Stomach (tissue), 9 donors: Measurements from ENCODE around the gene MYO3B. TPM values are rescaled to one million over a fixed set of nuclear protein-coding genes. Genes with fewer than 3 reads are reported as not detected.

Source experiments
- DNase-seq, 2 donors: peaks; one replicate each; pipeline versions ENCODE4 v3.0.0 to v3.0.0-alpha.2; 2013 to 2019
- H3K27ac ChIP-seq, 5 donors: fragments of 200-600 bp in 4 of 5; sonication (generic) in 4 of 5; one replicate each; pipeline ENCODE4 v1.5.1; 2013 to 2019; ENCODE audit warnings: mild to moderate bottlenecking in 1 of 5, moderate library complexity in 1 of 5
- H3K27me3 ChIP-seq, 3 donors: fragments of 200-600 bp; sonication (generic); one replicate each; pipeline ENCODE4 v1.5.1; 2017 to 2019; ENCODE audit warnings: mixed run types in 1 of 3
- H3K36me3 ChIP-seq, 4 donors: fragments of 200-600 bp; sonication (generic); 1 replicate in 3 of 4; 2 replicates in 1 of 4; pipeline ENCODE4 v1.5.1; 2016 to 2019
- H3K4me1 ChIP-seq, 4 donors: fragments of 200-600 bp; sonication (generic); one replicate each; pipeline ENCODE4 v1.5.1; 2016 to 2019
- H3K4me3 ChIP-seq, 4 donors: fragments of 200-600 bp; sonication (generic) in 3 of 4; one replicate each; pipeline ENCODE4 v1.5.1; 2016 to 2019; ENCODE audit warnings: mild to moderate bottlenecking in 1 of 4
- H3K9me3 ChIP-seq, 4 donors: fragments of 200-600 bp; sonication (generic); one replicate each; pipeline ENCODE4 v1.5.1; 2016 to 2019
- EP300 ChIP-seq: sonication (generic); formaldehyde crosslinking; IDR thresholded peaks from one replicate; pipeline ENCODE4 v1.6.1; 2017; ENCODE audit warnings: antibody characterized with exemption
- POLR2A ChIP-seq, 4 donors: fragments of 450-650 bp; IDR thresholded peaks; one replicate each; pipeline ENCODE4 v1.6.1; 2016; ENCODE audit warnings: antibody characterized with exemption in 4 of 4, control low read depth in 2 of 4, mild to moderate bottlenecking in 1 of 4, moderate library complexity in 1 of 4
- POLR2AphosphoS5 ChIP-seq, 3 donors: sonication (generic); formaldehyde crosslinking; IDR thresholded peaks; one replicate each; pipeline ENCODE4 v1.6.1; 2016; ENCODE audit warnings: antibody characterized with exemption in 3 of 3
- WGBS, 5 donors: extraction: QIAGEN DNeasy Blood & Tissue Kit in 3 of 5; methylation state at CpG; one replicate each; pipeline versions ENCODE4 v1.1.5 to v1.1.7; 2013 to 2018; 5-methylcytosine and 5-hydroxymethylcytosine counted together
- intact Hi-C: fragments of 100-400 bp; cut with DNase I; formaldehyde crosslinking; loops from one replicate; pipeline ENCODE4 v1.15.1; 2023; ENCODE audit warnings: low total_unique reads
- polyA plus RNA-seq, 3 donors: library from polyadenylated mRNA; stranded (reverse); fragments of 200-250 nt; gene quantifications; one replicate each; pipeline ENCODE4 v1.2.3, GENCODE V29; 2013
- total RNA-seq, 5 donors: library from RNA; depleted of rRNA; stranded (reverse); fragments of >200 nt; gene quantifications; one replicate each; pipeline versions ENCODE4 v1.1.0 to v1.2.3, GENCODE V29; 2014 to 2016
- TF ChIP-seq, protein P1 (sequence below), 7 experiments: fragments of 450-650 bp in 4 of 7; fragments of 200-600 bp in 3 of 7; sonication (generic) in 3 of 7; IDR thresholded peaks; one replicate each; pipeline ENCODE4 v1.5.1; 2016 to 2019; ENCODE audit warnings: antibody characterized with exemption in 7 of 7, control low read depth in 2 of 7, mild to moderate bottlenecking in 1 of 7
- donor health status: healthy with polysubstance abuse.
- donor health status: Bipolar disorder and iron deficiency.
- donor health status: healthy.

Gene MYO3B
- total and polyA plus RNA-seq, 8 donors = 0.05 to 0.37 TPM; not detected in 6

DNA sequence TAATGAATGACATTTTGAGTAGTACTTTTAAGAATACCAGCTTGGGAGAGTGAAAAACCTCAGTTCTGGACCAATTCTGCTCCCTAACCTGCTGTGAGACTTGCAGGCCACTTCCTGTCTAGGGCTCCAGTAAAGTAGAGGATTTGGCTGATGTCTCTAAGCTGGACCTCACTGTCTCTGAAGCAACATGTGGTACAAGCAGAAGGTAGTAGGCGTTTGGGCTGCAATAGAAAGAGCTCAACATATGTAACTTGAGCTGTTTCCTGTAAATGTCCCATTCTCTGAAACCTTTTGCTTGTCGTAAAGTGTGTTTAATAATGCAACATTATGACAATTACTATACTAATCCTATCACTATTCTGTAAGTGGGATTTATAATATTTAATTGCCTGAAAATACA lies 213.1 kb downstream of the MYO3B start:
- H3K9me3 ChIP-seq = no peaks in the 10 kb centered on the region
- WGBS, 5 donors = 57 to 73% (median 65%) methylated on average over 2 of the region's 2 CpGs
- H3K36me3 ChIP-seq = no peaks in the 10 kb centered on the region
- TF ChIP-seq EP300 = no peak
- no peak for TF ChIP-seq POLR2AphosphoS5 (IDR thresholded peaks at IDR 0.05)
- TF ChIP-seq POLR2A (IDR thresholded peaks at IDR 0.05) = no peak
- TF ChIP-seq, protein P1, sequence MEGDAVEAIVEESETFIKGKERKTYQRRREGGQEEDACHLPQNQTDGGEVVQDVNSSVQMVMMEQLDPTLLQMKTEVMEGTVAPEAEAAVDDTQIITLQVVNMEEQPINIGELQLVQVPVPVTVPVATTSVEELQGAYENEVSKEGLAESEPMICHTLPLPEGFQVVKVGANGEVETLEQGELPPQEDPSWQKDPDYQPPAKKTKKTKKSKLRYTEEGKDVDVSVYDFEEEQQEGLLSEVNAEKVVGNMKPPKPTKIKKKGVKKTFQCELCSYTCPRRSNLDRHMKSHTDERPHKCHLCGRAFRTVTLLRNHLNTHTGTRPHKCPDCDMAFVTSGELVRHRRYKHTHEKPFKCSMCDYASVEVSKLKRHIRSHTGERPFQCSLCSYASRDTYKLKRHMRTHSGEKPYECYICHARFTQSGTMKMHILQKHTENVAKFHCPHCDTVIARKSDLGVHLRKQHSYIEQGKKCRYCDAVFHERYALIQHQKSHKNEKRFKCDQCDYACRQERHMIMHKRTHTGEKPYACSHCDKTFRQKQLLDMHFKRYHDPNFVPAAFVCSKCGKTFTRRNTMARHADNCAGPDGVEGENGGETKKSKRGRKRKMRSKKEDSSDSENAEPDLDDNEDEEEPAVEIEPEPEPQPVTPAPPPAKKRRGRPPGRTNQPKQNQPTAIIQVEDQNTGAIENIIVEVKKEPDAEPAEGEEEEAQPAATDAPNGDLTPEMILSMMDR (IDR thresholded peaks at IDR 0.05) = no peak
- H3K4me3 ChIP-seq = no peak overlapping the region
- no peak overlapping the region for H3K27ac ChIP-seq
- H3K4me1 ChIP-seq = peaks cover 0 to 12% (median 0%) of the 10 kb centered on the region in 4 donors
- peaks cover 0 to 8% (median 0%) of the 10 kb centered on the region in 3 donors for H3K27me3 ChIP-seq
- no peak for DNase-seq
- intact Hi-C loops = no loop called here

DNA sequence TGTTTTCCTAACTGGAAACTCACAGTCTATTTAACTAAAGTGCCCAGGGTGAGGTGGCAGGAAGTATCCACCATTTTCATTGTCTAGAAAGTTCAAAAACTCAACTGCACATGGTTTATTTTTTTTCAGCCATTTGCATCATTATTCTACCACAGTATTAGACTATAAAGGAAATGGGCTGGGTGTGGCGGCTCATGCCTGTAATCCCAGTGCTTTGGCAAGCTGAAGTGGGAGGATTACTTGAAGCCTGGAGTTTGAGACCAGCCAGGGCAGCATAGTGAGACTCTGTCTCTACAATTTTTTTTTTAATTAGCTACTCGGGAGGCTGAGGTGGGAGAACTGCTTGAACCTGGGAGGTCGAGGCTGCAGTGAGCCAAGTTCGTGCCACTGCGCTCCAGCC lies 213.8 kb downstream of the MYO3B start:
- no peak for DNase-seq
- Histone ChIP-seq H3K4me1 (peaks cover 0 to 12% (median 0%) of the 10 kb centered on the region in 4 donors), H3K9me3 (no peaks in the 10 kb centered on the region), H3K4me3 (no peak overlapping the region), H3K27ac (no peak overlapping the region), H3K36me3 (no peaks in the 10 kb centered on the region), H3K27me3 (peaks cover 0 to 7% (median 0%) of the 10 kb centered on the region in 3 donors)
- WGBS, 5 donors = 80 to 96% (median 91%) methylated on average over 5 of the region's 5 CpGs
- intact Hi-C loops = no loop called here
- TF ChIP-seq, protein P1 (IDR thresholded peaks at IDR 0.05) = no peak
- TF ChIP-seq POLR2A (IDR thresholded peaks at IDR 0.05) (no peak), EP300 (no peak), POLR2AphosphoS5 (IDR thresholded peaks at IDR 0.05) (no peak)

DNA sequence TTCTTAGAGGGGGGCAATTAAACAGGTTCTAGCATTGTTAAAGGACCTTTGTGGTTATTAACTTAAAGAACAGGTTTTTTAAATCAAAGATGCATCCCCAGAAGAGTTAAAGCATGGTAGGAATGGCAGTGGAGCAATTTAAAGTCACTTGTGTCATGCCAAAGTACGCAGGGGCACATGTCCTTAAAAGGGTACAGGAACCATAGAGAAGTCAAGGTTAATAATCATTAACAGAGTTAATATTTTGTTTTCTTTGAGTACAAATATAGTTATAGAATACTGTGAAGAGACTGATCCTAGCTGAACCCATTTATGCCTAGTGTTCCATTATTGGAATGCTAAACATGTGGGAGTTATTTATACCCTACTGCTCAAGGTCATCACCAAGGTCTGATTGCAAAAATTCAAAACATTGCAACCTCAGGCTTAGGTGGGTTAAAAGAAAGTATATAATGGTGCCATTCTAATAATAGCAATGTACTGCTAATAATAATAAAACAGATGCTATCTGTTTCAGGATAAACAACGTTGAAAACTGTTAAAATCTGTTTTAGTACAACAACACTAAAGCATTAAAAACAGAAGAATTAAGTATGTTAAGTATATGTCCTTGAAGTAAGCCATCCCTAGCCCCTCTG lies 216.0 kb downstream of the MYO3B start:
- no peaks in the 10 kb centered on the region for H3K9me3 ChIP-seq
- peaks cover 0 to 12% (median 0%) of the 10 kb centered on the region in 4 donors for H3K4me1 ChIP-seq
- TF ChIP-seq EP300 (no peak), POLR2AphosphoS5 (IDR thresholded peaks at IDR 0.05) (no peak), POLR2A (IDR thresholded peaks at IDR 0.05) (no peak)
- TF ChIP-seq, protein P1 (IDR thresholded peaks at IDR 0.05) = no peak
- no peaks in the 10 kb centered on the region for H3K36me3 ChIP-seq
- H3K4me3 ChIP-seq = no peak overlapping the region
- DNase-seq = no peak
- WGBS, 5 donors = 43 to 62% (median 52%) methylated on average over 2 of the region's 2 CpGs
- H3K27me3 ChIP-seq = peaks cover 0 to 18% (median 0%) of the 10 kb centered on the region in 3 donors
- intact Hi-C loops = no loop called here
- no peak overlapping the region for H3K27ac ChIP-seq

DNA sequence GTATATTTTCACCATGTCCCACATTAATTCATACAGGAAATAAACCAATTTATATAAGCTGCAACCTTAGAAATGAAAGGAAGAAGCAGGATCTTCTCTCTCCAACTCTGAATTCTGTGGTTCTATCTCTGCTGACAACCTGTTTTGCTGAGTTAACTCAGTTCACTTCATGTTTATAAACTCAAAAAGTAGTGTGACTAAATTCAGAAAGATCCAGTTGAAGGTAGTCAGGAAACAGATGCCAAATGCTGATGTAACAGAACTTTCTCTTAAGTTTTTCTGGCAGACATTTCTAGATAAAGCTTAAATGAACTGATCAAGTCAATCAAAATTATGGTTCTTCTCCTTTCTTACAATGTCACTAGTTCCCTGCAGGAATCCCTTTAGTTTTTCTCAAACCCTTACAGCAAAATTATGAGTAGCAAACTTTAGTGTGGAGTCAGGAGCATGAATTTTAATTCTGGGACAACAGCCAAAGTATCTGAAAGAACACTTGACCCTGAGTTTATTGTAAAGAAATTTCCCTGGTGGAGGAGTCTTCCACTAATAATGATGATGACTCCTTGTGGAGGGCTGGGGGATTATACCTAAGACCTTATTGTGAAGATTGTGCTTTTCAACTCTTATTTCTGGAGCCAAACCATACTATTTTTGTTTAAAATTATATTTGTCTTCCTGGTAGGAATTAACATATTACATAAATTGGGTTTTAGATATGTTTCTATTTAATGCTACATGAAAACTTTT lies 216.9 kb downstream of the MYO3B start:
- Histone ChIP-seq H3K36me3 (no peaks in the 10 kb centered on the region), H3K27ac (no peak overlapping the region), H3K27me3 (peaks cover 0 to 18% (median 0%) of the 10 kb centered on the region in 3 donors), H3K9me3 (no peaks in the 10 kb centered on the region), H3K4me1 (peaks cover 0 to 12% (median 0%) of the 10 kb centered on the region in 4 donors), H3K4me3 (no peak overlapping the region)
- no peak for TF ChIP-seq POLR2A (IDR thresholded peaks at IDR 0.05)
- TF ChIP-seq, protein P1 (IDR thresholded peaks at IDR 0.05) = no peak
- TF ChIP-seq EP300 = no peak
- no peak for TF ChIP-seq POLR2AphosphoS5 (IDR thresholded peaks at IDR 0.05)
- intact Hi-C loops = no loop called here
- DNase-seq = no peak
